HG03432 (cell line): ENCODE measurements around the gene RBM7.

Experiments used
- ATAC-seq: cut with Tn5 transposase; IDR thresholded peaks from one replicate; pipeline ENCODE4 v1.9.1; 2021; ENCODE audit warnings: mild to moderate bottlenecking, moderate library complexity; ENCODE audit not compliant: unreplicated experiment

Gene RBM7

GRCh38 chr11:114400216-114400914 lies at the start of gene RBM7, which contains the start of gene C11orf71:
RBM7 (plus strand) TSS chr11:114400666; CDS start chr11:114400672, 6 bp downstream.
C11orf71 (minus strand) TSS chr11:114400511; CDS start chr11:114400331, 180 bp downstream.
- peak; percentile 97 for ATAC-seq

DNA sequence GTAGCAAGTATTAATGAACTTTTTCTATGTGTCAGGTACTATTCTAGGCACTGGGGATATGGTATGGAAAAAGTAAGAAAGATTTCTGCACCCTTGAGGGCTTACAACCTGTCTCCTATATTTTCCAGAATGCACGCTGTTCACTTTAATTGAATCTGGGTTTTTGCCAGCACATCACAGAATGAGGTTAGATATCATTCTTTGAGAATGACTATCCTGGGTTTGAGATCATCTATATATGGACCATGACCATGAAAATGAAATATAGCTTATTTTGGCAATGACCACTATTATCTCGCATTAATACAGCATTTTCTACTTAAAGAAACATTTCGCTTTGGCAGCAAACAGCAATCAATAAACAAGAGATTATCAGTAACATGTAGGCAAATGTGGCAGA lies 47.0 kb upstream of the RBM7 start:
- no peak for ATAC-seq

- ATAC-seq = no peak
Observed at GRCh38 chr11:114354076-114354475, 46.4 kb upstream of the RBM7 start.

DNA sequence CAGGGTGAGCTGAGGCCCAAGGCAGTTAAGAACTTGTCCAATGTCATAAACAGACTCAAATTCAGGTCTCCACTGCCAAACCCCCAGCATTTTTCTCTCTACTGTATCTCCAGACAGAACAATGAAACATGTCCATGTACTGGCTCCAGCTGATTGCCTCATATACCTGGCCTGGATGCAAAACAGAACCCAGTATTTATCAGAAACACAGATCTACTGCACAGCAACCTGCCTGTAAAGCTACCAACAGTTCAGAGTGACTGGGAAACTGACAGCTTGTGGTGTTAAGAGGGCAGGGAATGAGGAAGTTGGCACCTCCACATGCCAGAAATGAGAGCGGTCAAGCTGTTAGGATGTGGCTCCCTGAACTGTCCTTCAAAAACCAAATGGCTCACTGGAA lies 41.8 kb upstream of the RBM7 start:
- ATAC-seq = no peak

GRCh38 chr11:114359342-114359741 lies 41.1 kb upstream of the RBM7 start:
- no peak for ATAC-seq

DNA sequence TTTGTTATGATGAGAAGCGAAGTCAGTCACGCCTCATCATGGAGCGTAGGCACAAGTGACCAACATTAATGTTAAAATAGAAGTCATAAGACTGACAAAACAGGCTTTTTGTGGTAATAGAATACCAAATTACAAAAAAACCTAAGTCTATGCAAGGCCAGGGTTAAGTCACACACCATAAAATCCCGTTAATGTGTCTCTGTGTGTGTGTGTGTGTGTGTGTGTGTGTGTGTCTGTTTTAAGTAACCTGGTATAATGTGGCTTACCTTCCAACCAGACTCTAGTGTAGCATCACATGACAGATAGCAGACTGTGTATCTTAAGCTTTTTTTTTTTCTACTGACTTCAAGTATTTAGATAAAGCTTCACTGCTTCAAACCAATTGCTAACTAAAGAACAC lies 38.1 kb upstream of the RBM7 start:
- no peak for ATAC-seq

DNA sequence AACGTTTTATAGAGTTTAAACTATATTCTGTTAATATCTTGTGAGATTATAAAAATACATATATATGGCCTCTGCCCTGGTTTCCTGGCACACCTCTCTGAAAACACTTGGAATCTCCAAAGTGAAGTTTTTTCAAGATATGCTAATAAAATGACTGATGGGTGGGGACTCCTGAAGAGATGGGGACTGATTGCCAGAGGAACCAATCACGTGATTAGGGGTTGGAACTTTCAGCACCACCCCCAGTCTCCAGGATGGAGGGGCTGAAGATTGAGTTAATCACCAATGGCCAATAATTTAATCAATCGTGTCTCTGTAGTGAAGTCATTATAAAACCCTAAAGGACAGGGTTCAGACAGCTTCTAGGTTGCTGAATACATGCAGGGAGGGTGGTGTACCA lies 37.5 kb upstream of the RBM7 start:
- ATAC-seq = no peak

DNA sequence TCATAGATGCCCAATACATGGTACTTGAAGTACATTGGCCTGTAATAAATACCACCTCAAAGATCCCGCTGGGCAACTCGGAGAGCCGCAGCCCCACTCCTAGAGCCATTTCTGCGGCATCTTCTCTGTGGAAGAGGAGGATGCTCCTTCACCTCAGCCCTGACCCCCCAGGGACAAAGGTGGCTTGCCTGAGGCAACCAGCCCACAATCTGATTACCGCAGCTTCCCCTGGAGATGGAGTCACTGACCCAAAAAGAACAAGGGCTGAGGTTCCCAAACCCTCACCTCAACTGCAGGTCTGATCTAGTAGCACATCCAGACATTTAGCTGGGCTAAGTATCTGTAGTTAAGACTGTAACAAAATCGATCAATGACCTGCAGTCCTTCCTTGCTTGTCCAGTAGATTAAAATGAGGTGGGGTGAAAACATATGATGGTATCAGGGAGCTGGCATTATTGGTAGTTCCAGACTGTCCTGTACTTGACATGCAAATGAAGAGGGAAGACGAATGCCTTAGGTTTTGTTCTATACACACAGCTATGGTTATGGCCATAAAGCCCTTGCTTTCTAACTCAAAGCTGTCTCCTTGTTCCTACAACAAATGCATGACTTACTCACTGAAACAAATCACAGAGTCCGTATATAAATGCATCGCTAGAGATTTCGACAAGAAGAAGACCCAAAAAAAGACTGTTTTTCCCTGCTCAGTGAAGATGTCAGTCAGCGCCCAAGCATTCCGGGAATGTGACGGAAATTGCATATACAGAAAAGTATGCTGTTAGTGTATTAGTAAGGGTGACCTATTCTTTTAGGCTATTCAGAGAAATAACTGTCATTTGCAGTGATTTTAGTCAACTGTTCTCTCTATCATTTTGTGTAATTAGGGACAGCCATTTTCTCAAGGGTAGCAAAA lies 33.9 kb upstream of the RBM7 start:
- ATAC-seq = no peak

GRCh38 chr11:114367244-114367957 lies 33.1 kb upstream of the RBM7 start:
- ATAC-seq = no peak

- no peak for ATAC-seq
Observed at GRCh38 chr11:114368918-114369680, 31.4 kb upstream of the RBM7 start.

GRCh38 chr11:114375052-114375451 lies 25.4 kb upstream of the RBM7 start:
- ATAC-seq = no peak

DNA sequence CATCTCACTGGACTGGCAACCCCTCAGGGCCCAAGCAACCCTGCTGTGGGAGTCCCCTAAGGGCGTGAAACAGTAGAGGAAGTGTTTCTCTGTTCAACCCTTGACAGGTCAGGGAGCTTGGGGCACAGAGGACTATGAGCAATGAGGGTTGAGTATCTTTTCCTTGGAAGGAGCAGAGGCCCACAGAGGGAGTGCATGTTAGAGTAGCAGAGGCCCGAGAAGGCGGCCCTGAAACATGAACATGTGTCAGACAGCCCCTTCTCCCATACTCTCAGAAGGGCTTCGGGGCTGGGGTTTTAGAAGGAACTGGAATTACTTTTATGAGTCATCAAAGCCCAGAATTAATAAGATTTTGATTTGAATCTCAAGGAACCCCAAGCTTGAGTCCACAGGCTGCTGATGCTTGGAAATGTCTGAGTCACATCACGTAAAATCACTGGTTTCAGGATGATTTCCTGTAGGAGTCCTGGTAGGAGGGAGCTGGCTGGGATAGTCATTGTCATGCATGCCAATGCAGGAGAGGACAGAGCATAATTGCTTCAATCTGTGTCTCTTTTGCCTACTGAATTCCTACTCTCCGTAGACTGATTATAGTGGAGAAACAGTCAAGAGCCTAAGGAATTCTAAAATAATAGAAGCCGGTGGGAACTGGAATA lies 22.7 kb upstream of the RBM7 start:
- ATAC-seq = no peak

DNA sequence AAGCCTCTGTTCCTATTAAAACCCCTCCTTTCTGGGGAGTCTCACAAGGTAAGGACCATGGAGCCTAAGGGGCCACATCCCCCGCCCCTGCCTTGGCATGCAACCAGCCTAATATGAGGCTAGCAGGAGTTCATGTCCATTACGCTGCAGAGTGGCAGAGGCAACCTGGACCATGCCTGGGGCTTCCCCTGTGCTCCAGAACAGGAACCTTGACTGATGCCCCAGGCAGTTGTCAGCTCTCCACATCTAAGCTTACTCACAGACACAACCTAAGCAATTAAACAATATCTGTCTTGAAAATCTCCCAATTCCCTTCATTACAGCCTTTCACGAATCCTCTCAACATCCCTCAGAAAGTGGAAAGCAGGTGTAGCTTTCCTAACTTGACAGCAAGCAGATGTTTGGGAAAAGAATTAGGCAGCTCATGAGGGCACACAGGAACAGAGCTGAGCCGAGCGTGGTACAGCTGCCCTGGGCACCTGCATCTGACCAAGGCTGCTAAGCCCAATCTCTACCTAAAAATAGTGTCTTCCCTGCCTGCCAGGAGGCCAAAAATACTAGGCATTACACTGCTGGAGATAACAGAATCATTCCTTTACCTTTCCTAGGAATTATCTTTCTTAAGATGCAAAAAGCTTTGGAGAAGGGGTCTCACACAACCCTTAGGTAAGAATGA lies 20.9 kb upstream of the RBM7 start:
- no peak for ATAC-seq

- ATAC-seq = no peak
Observed at GRCh38 chr11:114382509-114382908, 18.0 kb upstream of the RBM7 start.

GRCh38 chr11:114384487-114384886 lies 16.0 kb upstream of the RBM7 start:
- ATAC-seq = no peak

GRCh38 chr11:114386131-114386530 lies 14.3 kb upstream of the RBM7 start:
- ATAC-seq = no peak

DNA sequence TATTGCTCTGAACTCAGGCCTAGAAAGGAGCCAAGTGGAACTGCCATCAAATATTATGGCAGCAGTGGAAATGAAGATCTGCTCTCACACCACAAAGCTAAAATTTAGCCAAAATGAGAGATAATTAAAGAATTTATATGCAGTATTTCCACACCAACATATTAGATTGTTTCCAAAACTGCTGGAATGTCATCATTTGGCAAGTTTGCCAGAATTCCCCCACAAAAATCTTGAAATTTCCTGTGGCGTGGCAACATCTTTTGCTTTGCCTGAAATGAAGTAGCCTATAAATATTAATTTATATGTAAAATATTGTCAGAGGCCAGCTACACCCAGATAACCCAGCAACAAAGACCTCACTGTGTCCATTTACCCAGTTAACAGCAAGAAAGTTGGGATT lies 13.9 kb upstream of the RBM7 start:
- ATAC-seq = no peak

DNA sequence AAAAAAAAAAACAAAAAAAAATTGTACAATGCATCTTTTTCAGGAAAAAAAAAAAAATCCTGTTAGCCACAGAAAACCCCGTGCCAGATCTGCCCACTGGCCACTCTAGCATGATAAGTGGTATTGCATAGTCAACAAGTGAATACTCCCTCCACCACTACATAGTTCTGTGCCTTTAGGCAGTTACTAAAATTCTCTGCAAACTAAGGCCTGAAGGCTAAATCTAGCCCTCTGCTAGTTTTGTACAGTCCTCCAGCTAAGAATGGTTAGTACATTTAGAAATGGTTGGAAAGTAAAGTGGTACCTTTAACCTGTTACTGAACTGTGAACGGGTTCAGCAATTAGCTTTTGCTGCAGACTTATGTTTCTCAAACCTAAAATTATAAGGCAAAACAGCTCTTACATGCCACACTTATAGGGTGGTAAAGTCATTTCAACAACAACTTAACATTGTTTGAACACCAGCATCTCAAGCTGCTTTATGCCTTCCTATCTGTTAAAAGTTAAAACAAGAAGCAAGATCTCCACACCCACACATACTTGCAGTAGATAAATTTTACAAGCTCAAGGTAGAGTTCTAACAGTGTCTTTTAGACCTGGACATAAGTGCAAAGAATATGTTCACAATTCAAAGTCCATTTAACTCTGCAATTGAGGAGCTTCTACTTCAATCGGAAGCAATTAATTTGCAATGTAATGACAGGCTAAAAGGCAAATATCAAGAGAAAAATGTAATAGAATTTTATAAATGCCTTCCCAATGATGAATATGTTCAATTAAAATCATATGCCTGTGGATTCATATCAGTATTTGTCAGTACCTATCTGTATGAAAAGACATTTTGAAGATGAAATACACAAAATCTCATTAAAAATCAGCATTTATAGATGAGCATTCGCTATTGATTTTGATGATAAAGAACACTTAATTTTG lies 7.5 kb upstream of the RBM7 start:
- ATAC-seq = no peak

GRCh38 chr11:114395736-114396135 lies 4.7 kb upstream of the RBM7 start:
- ATAC-seq = no peak
